Mesenteric fat pad (tissue), 1 donor: ENCODE results near the gene ALDH3A1. TPM values are rescaled to one million over a fixed set of nuclear protein-coding genes. Genes with fewer than 3 reads are reported as not detected.

ENCODE experiments used
- DNase-seq: peaks from one replicate; pipeline ENCODE4 v3.0.0-alpha.2; 2020; ENCODE audit warnings: low spot score
- total RNA-seq: library from RNA; stranded (reverse); fragmentation: NEBNext Ultra II Directional; extraction: Animal tissue kit (Norgen Biotek cat#: 25700); gene quantifications from one replicate; pipeline ENCODE4 v1.2.1, GENCODE V29; 2021
- donor health status: DM: yes; HTN: yes; CAD: no.

The ALDH3A1 gene
- total RNA-seq, 1 donor from 2014 or later: 1.3 TPM

GRCh38 chr17:19705201-19705600, 42.9 kb downstream of the ALDH3A1 start:
- DNase-seq: peak; percentile 65

GRCh38 chr17:19703828-19704613, 44.1 kb downstream of the ALDH3A1 start:
- peak; percentile 67 for DNase-seq

GRCh38 chr17:19703106-19703827, 44.8 kb downstream of the ALDH3A1 start:
- peak; percentile 87 for DNase-seq

DNA sequence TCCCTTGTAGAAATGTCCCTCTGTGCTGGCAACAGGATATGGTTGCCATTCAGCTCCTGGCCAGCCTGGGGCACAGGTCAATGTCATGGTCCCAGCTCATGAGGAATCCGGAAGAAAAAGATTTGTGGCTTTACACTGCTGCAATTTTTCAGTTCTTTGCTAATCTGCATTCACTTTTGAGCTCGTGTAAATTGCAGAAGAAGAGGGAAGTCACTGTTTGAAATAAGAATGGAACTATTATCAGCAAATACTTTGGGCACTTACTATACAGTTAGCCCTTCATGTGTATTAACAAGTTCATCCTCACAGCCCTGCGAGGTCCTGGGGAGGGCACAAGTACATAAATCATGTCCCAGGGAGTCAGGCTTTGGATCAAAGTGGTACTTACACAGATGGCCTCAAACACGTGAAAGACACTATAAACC, 45.9 kb downstream of the ALDH3A1 start:
- DNase-seq: peak; percentile 30

Other genes with a start within 250 kb of the ALDH3A1 start
- gene SLC47A1, start 214.4 kb downstream of the ALDH3A1 start, total RNA-seq: 7.0 TPM
- gene ALDH3A2, start 99.5 kb downstream of the ALDH3A1 start, total RNA-seq: 107 TPM
- gene SLC47A2, start 31.7 kb downstream of the ALDH3A1 start, total RNA-seq: not detected
- gene ULK2, start 119.6 kb upstream of the ALDH3A1 start, total RNA-seq: 31.7 TPM
- 29.5 TPM for gene AKAP10, start 229.5 kb upstream of the ALDH3A1 start, total RNA-seq